Measurements from ENCODE around the gene MUC7. TPM values are rescaled to one million over a fixed set of nuclear protein-coding genes. Genes with fewer than 3 reads are reported as not detected.

MUC7 gene
- total RNA-seq, 1 donor from 2014 or later: not detected

DNA sequence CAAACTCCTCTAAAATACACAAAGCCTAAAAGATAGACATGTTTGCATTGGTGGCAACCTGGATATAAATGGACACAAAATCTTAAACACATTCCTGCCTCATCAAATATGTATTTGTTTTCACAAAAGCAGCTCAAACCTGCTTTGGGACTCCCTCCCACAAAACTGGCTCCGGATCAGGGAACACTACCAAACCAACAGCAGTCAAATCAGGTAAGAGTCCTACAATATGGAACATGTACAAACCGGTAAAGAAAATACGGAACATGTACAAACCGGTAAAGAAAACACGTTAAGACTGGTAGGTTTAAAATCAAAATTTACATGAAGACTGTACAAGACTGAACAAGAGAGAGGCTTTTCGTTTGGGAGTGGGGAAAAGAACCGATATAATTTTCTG is 50.6 kb downstream of the MUC7 start:
- DNase-seq (no peak), ATAC-seq (ENCODE audit: low read depth) (no peak)
- ChIA-PET CTCF (no interaction called here), POLR2A (no interaction called here)
- TF ChIP-seq, protein P1, sequence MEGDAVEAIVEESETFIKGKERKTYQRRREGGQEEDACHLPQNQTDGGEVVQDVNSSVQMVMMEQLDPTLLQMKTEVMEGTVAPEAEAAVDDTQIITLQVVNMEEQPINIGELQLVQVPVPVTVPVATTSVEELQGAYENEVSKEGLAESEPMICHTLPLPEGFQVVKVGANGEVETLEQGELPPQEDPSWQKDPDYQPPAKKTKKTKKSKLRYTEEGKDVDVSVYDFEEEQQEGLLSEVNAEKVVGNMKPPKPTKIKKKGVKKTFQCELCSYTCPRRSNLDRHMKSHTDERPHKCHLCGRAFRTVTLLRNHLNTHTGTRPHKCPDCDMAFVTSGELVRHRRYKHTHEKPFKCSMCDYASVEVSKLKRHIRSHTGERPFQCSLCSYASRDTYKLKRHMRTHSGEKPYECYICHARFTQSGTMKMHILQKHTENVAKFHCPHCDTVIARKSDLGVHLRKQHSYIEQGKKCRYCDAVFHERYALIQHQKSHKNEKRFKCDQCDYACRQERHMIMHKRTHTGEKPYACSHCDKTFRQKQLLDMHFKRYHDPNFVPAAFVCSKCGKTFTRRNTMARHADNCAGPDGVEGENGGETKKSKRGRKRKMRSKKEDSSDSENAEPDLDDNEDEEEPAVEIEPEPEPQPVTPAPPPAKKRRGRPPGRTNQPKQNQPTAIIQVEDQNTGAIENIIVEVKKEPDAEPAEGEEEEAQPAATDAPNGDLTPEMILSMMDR (IDR thresholded peaks at IDR 0.05): no peak
- Mint-ChIP-seq H3K36me3 (ENCODE audit: low read depth) (no peaks in the 10 kb centered on the region), H3K4me3 (no peak overlapping the region), H3K9me3 (no peaks in the 10 kb centered on the region), H3K27me3 (no peaks in the 10 kb centered on the region), H3K27ac (no peak overlapping the region), H3K4me1 (no peaks in the 10 kb centered on the region)
- intact Hi-C loops (cut with micrococcal nuclease): no loop called here

- Mint-ChIP-seq H3K4me1 (no peaks in the 10 kb centered on the region), H3K36me3 (ENCODE audit: low read depth) (no peaks in the 10 kb centered on the region), H3K4me3 (no peak overlapping the region), H3K27ac (no peak overlapping the region), H3K9me3 (no peaks in the 10 kb centered on the region), H3K27me3 (peaks cover 14% of the 10 kb centered on the region)
- intact Hi-C loops (cut with micrococcal nuclease): no loop called here
- ChIA-PET POLR2A (no interaction called here), CTCF (no interaction called here)
- no peak for ATAC-seq (ENCODE audit: low read depth)
- TF ChIP-seq, protein P1 (IDR thresholded peaks at IDR 0.05): no peak
- no peak for DNase-seq
Measured at GRCh38 chr4:70530997-70531396, 59.0 kb downstream of the MUC7 start.

- ChIA-PET CTCF (no interaction called here), POLR2A (no interaction called here)
- intact Hi-C loops (cut with micrococcal nuclease): no loop called here
- TF ChIP-seq, protein P1 (IDR thresholded peaks at IDR 0.05): no peak
- ATAC-seq (ENCODE audit: low read depth) (no peak), DNase-seq (no peak)
- Mint-ChIP-seq H3K36me3 (ENCODE audit: low read depth) (no peaks in the 10 kb centered on the region), H3K9me3 (no peaks in the 10 kb centered on the region), H3K27me3 (peaks cover 17% of the 10 kb centered on the region), H3K4me3 (no peak overlapping the region), H3K4me1 (no peaks in the 10 kb centered on the region), H3K27ac (no peak overlapping the region)
Measured at GRCh38 chr4:70531981-70532380, 60.0 kb downstream of the MUC7 start.

Other genes starting within 250 kb of the MUC7 start
- gene FDCSP, start 246.1 kb upstream of the MUC7 start, total RNA-seq: not detected in 2 replicates
- not detected in 2 replicates for gene CSN3, start 229.6 kb upstream of the MUC7 start, total RNA-seq
- not detected in 2 replicates for gene CABS1, start 137.2 kb upstream of the MUC7 start, total RNA-seq
- not detected in 2 replicates for gene SMR3A, start 111.4 kb upstream of the MUC7 start, total RNA-seq
- not detected in 2 replicates for gene SMR3B, start 89.1 kb upstream of the MUC7 start, total RNA-seq
- gene OPRPN, start 74.3 kb upstream of the MUC7 start, total RNA-seq: not detected in 2 replicates
- gene AMTN, start 46.4 kb downstream of the MUC7 start, total RNA-seq: not detected in 2 replicates
- not detected in 2 replicates for gene AMBN, start 120.1 kb downstream of the MUC7 start, total RNA-seq
- 0.10 TPM in 1 of 2 replicates, not detected in the other for gene ENAM, start 156.5 kb downstream of the MUC7 start, total RNA-seq
- gene JCHAIN, start 194.3 kb downstream of the MUC7 start, total RNA-seq: 47.0 and 53.7 TPM in 2 replicates
- 38.5 and 40.1 TPM in 2 replicates for gene UTP3, start 216.3 kb downstream of the MUC7 start, total RNA-seq
- 55.0 and 69.4 TPM in 2 replicates for gene RUFY3, start 249.8 kb downstream of the MUC7 start, total RNA-seq

All from activated B cell treated with CpG ODN at 0.5 μM for 24 hours (primary cell).